ENCODE measurements around the gene TRABD2B. TPM values are rescaled to one million over a fixed set of nuclear protein-coding genes. Genes with fewer than 3 reads are reported as not detected.
"Not testable (repeated sequence)": the region's sequence is repeated elsewhere in the genome, so short reads cannot be mapped to it uniquely, and the experiment has no call there.

The TRABD2B gene
- total RNA-seq, 4 donors from 2014 or later, result 0.05 to 0.15 (median 0.12) TPM

DNA sequence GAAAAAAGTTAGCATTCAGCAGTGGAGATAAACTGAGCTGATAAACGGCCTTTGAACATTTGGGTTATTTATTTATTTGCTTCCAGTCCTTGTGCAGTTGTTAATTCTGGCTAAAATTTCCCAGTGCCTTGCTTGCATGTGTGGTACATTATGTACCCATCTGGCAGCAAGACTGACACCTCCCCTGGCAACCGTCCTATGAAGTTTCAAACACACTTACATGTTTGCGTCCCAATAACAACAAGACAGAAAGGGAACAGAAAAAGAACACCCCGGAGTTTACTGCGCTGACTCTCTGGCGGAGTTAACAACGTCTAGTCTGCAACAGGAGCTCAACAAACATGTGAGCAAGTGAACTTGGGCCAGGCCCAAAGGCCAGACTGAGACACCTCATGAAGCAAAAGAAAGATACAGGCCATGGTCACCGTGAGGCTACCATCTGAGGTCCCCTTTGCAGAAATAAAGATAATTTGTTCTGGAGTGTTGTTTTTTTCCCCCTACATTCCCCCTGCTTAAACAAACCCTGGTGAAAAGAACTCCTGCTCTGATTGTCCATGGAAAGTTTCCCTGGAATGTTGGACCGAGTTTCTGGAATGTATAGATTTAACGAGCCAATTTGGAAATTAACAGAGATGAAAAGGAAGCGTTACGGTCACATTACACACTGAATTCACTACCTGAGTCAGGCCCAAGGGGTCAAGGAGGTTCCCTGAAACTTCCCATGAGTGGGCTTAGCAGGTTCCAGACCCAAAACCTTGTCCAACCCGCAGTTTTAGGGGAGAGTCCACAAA is 33.4 kb downstream of the TRABD2B start:
- ATAC-seq, result peak; percentile 87 to 99
- Histone ChIP-seq H3K27ac (peak overlapping the region; percentile 44 to 76 (median 55)), H3K9me3 (no peaks in the 10 kb centered on the region), H3K27me3 (no peaks in the 10 kb centered on the region), H3K36me3 (no peaks in the 10 kb centered on the region), H3K4me3 (no peak overlapping the region), H3K4me1 (peaks cover 5 to 18% of the 10 kb centered on the region in 2 donors)
- in situ Hi-C loops (cut with MboI; ENCODE audit: low sequenced_read_pairs in 4 of 4), result no loop called here
- DNase-seq, result peak; percentile 60 to 81
- TF ChIP-seq, protein P1, sequence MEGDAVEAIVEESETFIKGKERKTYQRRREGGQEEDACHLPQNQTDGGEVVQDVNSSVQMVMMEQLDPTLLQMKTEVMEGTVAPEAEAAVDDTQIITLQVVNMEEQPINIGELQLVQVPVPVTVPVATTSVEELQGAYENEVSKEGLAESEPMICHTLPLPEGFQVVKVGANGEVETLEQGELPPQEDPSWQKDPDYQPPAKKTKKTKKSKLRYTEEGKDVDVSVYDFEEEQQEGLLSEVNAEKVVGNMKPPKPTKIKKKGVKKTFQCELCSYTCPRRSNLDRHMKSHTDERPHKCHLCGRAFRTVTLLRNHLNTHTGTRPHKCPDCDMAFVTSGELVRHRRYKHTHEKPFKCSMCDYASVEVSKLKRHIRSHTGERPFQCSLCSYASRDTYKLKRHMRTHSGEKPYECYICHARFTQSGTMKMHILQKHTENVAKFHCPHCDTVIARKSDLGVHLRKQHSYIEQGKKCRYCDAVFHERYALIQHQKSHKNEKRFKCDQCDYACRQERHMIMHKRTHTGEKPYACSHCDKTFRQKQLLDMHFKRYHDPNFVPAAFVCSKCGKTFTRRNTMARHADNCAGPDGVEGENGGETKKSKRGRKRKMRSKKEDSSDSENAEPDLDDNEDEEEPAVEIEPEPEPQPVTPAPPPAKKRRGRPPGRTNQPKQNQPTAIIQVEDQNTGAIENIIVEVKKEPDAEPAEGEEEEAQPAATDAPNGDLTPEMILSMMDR (IDR thresholded peaks at IDR 0.05 in 4 of 5, conservative IDR thresholded peaks at IDR 0.05 in 1 of 5), result no peak
- no peak for TF ChIP-seq POLR2A (IDR thresholded peaks at IDR 0.05)
- intact Hi-C loops (cut with DNase I; ENCODE audit: low total_unique reads), result no loop called here

- intact Hi-C loops (cut with DNase I; ENCODE audit: low total_unique reads), result no loop called here
- Histone ChIP-seq H3K9me3 (no peaks in the 10 kb centered on the region), H3K27ac (peak overlapping the region; percentile 44 to 76 (median 55)), H3K4me3 (no peak overlapping the region), H3K4me1 (peaks cover 5 to 18% of the 10 kb centered on the region in 2 donors), H3K27me3 (no peaks in the 10 kb centered on the region), H3K36me3 (no peaks in the 10 kb centered on the region)
- no peak for DNase-seq
- in situ Hi-C loops (cut with MboI; ENCODE audit: low sequenced_read_pairs in 4 of 4), result no loop called here
- no peak for TF ChIP-seq POLR2A (IDR thresholded peaks at IDR 0.05)
- TF ChIP-seq, protein P1 (IDR thresholded peaks at IDR 0.05 in 4 of 5, conservative IDR thresholded peaks at IDR 0.05 in 1 of 5), result no peak
- ATAC-seq, result peak; percentile 21 to 28
These were observed 34.3 kb downstream of the TRABD2B start for GRCh38 chr1:47962750-47963492.

GRCh38 chr1:47961835-47962234 is 35.4 kb downstream of the TRABD2B start:
- in situ Hi-C loops (cut with MboI; ENCODE audit: low sequenced_read_pairs in 4 of 4); H3K4me3 ChIP-seq; H3K9me3 ChIP-seq; H3K27ac ChIP-seq; H3K36me3 ChIP-seq; ATAC-seq; H3K27me3 ChIP-seq; intact Hi-C loops (cut with DNase I; ENCODE audit: low total_unique reads); DNase-seq: not testable (repeated sequence)
- peaks cover 5 to 18% of the 10 kb centered on the region in 2 donors for H3K4me1 ChIP-seq

GRCh38 chr1:47956491-47956890 is 40.7 kb downstream of the TRABD2B start:
- ATAC-seq; H3K4me1 ChIP-seq; intact Hi-C loops (cut with DNase I; ENCODE audit: low total_unique reads); DNase-seq; H3K36me3 ChIP-seq; H3K27me3 ChIP-seq; H3K27ac ChIP-seq; in situ Hi-C loops (cut with MboI; ENCODE audit: low sequenced_read_pairs in 4 of 4); H3K9me3 ChIP-seq; H3K4me3 ChIP-seq: not testable (repeated sequence)

DNA sequence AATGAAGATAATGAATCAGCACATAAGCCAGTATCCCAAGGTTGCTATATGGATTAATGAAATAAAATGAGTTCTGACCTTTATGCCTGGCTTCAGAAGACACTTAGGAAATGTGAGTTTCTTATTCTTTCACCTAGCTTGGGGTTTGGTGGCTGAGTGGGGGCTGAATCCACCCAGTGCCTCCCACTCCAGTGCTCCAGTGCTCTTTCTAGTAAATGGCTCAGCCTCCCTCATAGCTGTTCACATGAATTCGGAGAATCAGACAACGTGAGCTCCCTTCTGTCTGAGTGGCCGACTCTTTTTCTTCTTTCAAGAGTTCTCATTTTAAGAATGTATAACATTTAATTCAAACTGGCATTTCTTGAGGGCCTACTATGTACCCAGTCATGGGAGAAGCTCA is 43.5 kb downstream of the TRABD2B start:
- ATAC-seq (no peak), DNase-seq (no peak)
- intact Hi-C loops (cut with DNase I; ENCODE audit: low total_unique reads) (no loop called here), in situ Hi-C loops (cut with MboI; ENCODE audit: low sequenced_read_pairs in 4 of 4) (no loop called here)
- Histone ChIP-seq H3K9me3 (no peaks in the 10 kb centered on the region), H3K4me1 (no peaks in the 10 kb centered on the region), H3K27me3 (no peaks in the 10 kb centered on the region), H3K27ac (no peak overlapping the region), H3K4me3 (no peak overlapping the region), H3K36me3 (no peaks in the 10 kb centered on the region)
- TF ChIP-seq, protein P1 (IDR thresholded peaks at IDR 0.05 in 4 of 5, conservative IDR thresholded peaks at IDR 0.05 in 1 of 5), result no peak
- TF ChIP-seq POLR2A (IDR thresholded peaks at IDR 0.05), result no peak
